NCI-H2196 treated with DMSO at 0.1 percent for 48 hours (cell line): ENCODE measurements around the gene POC1A.
"Not testable (repeated sequence)": the region's sequence is repeated elsewhere in the genome, so short reads cannot be mapped to it uniquely, and the experiment has no call there.

Experiments
- DNase-seq: peaks from one replicate; lab custom pipeline; 2025; ENCODE audit not compliant: unreplicated experiment; lab: John Stamatoyannopoulos, UW

POC1A gene

GRCh38 chr3:52053307-52054304, 100.6 kb downstream of the POC1A start:
- DNase-seq: no peak

GRCh38 chr3:52052831-52053306, 101.4 kb downstream of the POC1A start:
- no peak for DNase-seq

DNA sequence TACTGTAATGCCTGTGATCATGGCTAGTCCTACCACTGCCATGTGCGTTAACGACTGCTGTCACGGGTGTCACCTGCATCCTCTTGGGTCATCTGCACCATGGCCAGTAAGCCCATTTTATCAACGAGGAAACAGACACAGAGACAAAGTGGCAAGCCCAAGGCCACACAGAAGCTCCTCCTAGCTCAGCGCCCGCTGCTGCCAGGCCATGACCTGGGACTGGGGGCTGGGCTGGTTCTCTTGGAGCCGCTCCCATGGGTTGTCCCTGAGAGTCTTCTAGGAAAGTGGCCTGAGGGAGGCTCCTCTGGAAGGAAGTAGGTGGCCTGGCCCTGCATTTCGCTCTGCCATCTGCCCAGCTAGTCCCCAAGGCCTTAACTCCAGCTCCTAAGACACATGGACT, 102.8 kb downstream of the POC1A start:
- no peak for DNase-seq

DNA sequence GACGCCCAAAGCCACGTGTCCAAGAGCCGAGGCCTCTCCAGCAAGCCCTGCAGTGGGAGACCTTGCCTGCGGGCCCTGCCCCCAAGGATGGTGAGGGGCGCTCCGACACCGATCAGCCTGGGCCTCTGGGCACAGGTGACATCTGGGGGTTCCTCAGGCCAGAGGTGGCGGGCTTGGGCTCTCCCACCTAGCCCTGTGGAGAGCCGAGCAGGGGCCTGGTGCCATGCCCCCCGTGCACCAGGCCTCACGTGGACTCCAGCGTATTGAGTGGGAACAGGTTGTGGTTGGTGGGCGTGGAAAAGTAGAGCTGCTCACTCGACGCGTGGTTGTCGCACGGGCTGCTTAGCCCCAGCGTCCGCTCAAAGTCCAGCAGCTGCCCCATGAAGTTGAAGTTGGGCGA, 103.7 kb downstream of the POC1A start:
- no peak for DNase-seq

- DNase-seq: no peak
Observed at GRCh38 chr3:52049503-52049902, 104.7 kb downstream of the POC1A start.

DNA sequence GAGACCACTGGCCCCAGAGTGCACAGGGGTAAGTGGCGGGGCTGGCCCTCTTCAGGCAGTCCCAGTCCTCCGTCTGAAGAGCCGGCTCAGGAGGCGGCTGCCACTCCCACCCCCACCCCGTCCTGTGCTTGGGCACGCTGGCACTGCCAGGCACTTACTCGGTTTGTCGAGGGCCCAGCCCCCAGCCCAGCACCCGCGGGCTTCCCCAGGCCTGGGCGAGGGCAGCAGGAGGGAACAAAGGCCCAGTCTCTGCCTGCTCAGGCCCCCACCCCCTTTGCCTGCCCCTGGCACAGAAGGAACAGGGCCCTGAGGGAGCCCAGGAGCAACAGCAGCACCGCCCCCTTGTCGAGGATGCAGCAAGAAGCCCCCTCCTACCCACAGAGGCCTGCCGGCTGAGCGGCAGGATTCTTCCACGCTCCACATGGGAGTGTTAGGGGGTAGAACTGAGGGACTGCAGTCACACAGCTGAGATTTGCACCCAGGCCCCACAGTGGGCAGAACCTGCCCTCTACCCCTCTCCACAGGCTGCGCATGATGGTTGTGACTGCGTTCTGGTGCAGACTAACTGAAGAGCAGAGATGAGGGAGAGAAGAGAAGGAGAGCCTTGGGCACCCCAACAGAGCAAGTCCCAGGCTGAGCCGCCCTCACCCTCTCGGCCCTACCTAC, 106.8 kb downstream of the POC1A start:
- no peak for DNase-seq

DNA sequence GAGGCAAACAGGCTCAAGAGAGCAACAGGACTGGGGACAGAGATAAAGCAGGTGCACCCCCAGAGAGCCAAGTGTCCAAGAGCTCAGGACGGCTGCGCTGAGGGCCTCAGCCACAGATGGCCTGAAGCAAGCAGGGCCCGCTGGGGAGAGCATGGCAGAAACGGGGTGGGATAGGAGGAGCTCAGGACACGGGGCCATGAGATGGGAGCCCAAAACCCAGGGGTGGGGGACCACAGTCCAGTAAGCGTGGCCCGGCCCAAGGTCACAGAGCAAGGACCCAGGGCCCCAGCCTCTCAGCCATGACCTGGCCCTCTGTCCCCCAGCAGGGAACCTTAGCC, 107.4 kb downstream of the POC1A start:
- DNase-seq: no peak

DNA sequence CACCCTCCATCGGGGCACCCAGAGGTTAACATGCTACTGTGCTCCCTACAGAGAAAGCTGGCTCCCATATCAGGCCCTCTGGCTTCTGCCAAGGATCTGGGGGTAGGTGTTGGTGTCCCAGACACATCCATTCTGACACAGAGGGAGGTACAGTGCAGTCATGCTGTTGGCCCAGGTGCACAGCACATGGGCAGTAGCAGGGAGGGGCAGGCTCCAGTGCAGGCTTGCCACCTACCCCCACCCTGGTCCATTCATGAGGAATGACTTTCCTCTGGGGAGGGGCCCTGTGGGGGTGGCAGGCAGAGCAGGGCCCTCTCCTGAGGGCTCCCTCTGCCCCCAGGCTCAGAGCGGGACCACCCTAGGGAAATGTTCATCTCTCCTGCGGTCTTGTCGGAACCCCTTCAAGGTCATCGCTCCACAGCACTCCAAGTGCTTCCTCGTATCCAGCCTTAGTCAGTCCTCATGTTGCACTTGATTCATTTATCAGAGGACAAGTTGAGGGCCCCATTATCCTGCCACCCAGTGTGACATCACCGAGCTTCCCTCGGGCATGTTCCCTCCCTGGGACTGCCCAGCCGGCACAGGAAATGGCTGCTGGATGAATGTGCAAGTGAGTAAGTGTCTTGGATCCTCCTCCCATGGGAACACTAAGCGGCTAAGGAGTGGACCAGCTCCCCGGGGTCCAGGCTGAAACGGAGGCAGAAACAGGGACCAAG, 107.9 kb downstream of the POC1A start:
- DNase-seq: no peak

GRCh38 chr3:52044869-52045619, 109.2 kb downstream of the POC1A start:
- no peak for DNase-seq

GRCh38 chr3:52043750-52044149, 110.5 kb downstream of the POC1A start:
- DNase-seq: no peak

- DNase-seq: not testable (repeated sequence)
Observed at GRCh38 chr3:52043039-52043438, 111.2 kb downstream of the POC1A start.

DNA sequence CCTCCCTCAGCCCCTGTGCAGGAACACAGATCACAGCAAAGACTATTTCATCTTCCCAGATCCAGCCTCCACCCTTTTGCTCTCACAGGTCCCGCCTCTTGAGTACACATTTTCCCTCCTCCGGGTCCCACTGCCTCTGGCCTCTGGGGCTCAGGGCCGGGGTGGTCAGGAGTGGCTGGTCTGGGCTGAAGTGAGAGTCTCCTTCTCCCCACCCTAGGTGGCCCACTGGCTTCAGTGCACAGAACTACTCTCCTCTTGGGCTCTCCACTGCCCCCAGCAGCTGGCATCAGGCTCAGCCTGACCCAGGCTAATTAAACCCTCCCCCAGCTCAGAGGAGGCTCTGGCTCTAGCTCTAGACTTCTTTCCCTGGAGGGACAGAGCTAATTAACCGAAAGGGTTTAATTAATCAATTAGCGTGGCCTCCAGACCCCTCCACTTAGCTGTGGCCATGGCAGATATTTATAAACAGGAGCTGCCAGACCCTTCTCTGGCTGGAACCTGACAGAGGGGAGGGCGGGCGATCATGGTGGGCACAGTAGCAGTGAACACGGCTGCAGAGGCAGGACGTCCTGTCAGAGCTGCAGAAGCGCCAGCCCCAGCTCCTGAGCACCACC, 113.0 kb downstream of the POC1A start:
- no peak for DNase-seq

DNA sequence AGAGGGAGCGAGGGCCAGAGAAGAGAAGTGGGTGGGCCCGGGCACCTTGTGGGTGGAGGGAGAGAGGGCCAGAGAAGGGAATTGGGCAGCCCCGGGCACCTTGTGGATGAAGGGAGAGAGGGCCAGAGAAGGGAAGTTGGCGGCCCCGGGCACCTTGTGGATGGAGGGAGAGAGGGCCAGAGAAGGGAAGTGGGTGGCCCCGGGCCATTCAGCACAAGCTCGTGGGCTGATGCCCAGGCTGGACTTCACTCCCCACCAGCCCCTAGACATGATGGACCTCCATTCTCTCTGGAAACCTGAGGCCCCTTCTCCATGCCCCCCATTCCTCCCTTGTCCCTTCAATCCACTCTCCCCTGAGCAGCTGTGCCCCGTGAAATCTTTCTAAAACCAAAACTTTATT, 113.6 kb downstream of the POC1A start:
- DNase-seq: no peak

DNA sequence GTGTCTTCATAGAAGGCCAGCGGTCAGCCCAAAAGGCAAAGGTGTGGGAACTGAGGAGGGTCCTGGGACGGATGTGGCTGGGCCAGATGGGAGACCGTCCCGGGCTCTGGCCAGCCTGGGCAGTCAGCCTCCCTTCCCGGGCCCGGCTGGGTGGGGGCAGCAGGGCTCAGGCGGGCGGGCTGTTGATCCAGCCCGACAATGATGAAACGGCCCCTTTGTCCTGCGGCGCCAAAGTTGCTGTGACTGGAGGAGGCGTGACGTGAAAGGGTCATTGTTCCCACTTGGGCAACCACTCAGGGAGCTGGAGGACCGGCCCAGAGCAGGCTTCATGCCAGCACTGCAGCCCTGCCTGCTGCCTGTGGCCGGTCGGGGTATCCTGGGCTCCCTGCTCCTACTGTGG, 114.4 kb downstream of the POC1A start:
- DNase-seq: no peak

- no peak for DNase-seq
Observed at GRCh38 chr3:52039426-52039825, 114.8 kb downstream of the POC1A start.

DNA sequence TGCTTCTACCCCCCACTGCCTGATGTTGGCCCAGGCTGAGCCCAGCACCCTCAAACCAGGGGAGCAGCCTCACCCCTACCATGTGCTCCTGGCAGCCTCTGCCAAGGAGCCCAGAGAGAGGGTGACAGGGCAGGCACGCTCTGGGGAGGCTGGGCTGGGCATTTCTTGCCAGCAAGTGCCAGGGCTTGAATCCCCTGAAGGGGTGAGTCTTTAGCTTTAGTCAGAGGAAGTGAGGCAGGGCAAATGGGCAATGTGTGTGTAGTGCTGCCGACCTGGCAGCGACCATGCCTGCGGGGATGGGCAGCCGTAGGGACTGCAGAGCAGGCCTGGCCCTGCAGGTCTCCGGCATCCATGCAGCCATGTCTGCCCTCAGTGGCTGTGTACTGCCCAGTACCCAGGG, 116.0 kb downstream of the POC1A start:
- no peak for DNase-seq

DNA sequence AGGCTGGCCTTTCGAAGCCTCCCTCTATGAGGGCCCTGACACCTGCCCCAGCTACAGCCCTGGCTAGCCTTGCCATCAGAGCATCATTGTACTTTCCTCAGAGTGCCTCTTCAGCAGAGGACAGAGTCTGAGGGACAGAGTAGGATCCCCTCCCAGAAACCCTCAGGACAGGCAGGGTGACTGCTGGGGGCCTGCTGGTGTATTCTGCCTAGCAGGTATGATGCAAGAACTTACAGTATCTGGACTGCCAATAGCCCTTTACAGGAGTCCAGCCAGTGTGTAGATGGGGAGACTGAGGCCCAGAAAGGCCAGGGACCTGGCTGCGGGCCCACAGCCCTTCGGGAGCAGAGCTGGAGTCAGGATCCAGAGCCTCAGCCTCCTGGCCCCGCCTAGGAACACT, 116.9 kb downstream of the POC1A start:
- DNase-seq: no peak

GRCh38 chr3:52036829-52037228, 117.4 kb downstream of the POC1A start:
- DNase-seq: no peak

DNA sequence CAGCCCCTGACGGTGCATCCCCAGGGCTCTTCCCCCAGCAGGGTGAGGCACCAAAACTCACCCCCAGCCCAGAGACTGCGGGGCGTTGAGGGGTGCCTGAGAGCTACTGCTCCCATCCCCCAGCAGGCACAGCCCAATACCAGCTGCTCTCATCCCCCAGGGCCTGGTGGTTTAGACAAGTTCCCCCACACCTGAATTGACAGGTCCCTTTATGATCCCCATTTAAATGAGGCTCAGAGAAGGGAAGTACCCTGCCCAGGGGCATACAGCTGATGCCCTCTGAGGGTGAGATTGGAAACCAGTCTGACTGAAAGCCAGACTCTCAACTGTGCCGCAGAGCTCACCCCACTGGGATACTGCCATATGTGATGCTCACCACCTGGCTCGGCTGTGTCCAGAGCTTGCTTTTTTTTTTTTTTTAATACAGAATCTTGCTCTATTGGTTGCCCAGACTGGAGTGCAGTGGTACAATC, 118.0 kb downstream of the POC1A start:
- no peak for DNase-seq

- DNase-seq: no peak
Observed at GRCh38 chr3:52034651-52035050, 119.6 kb downstream of the POC1A start.
